Muscle layer of colon (tissue), 2 donors: ENCODE data around the gene SRA1.

ENCODE experiments used
- H3K27ac ChIP-seq: one replicate; pipeline ENCODE4 v1.7.0; 2013; ENCODE audit warnings: low read depth, mild to moderate bottlenecking, low read length, moderate library complexity
- H3K27me3 ChIP-seq, 2 donors: one replicate each; pipeline ENCODE4 v1.7.0; 2013; ENCODE audit warnings: low read length in 2 of 2, mild to moderate bottlenecking in 2 of 2; ENCODE audit not compliant: insufficient read depth in 2 of 2, control insufficient read depth in 1 of 2
- H3K36me3 ChIP-seq: one replicate; pipeline ENCODE4 v1.7.0; 2013; ENCODE audit warnings: mild to moderate bottlenecking, low read length; ENCODE audit not compliant: insufficient read depth
- H3K4me1 ChIP-seq: one replicate; pipeline ENCODE4 v1.7.0; 2013; ENCODE audit warnings: mild to moderate bottlenecking, low read length; ENCODE audit not compliant: insufficient read depth
- H3K4me3 ChIP-seq, 2 donors: one replicate each; pipeline ENCODE4 v1.7.0; 2013; ENCODE audit warnings: low read length in 2 of 2, low read depth in 1 of 2, mild to moderate bottlenecking in 1 of 2, moderate library complexity in 1 of 2
- H3K9ac ChIP-seq: one replicate; pipeline ENCODE4 v1.7.0; 2013; ENCODE audit warnings: low read length
- H3K9me3 ChIP-seq: one replicate; pipeline ENCODE4 v1.7.0; 2013; ENCODE audit warnings: mild to moderate bottlenecking, low read length
- donor health status: abdominal sarcoma.
- donor health status: Adenocarcinoma of cecum.

SRA1 gene

DNA sequence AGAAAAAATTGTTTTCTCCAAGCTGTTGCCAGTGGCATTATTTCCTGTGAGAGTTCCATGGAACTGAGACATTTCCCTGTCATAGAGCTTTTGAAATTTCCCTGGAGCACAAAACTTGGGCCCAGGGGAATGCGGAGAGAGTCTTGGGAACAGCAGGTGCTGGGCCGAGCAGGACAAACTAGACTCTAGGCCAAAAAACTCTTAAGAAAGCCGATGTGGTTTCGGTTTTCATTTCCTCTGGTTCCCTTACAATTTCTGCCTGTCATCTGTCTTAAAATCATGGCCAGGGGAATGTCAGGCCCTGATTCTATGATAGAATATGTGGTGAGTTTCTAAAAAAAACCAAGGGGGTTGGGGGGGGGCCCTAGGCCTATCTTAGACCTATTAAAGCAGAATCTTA is 11.9 kb upstream of the SRA1 start:
- Histone ChIP-seq H3K4me1 (peaks cover 30% of the 10 kb centered on the region), H3K27me3 (no peaks in the 10 kb centered on the region), H3K36me3 (peaks cover 37% of the 10 kb centered on the region), H3K4me3 (no peak overlapping the region), H3K9me3 (no peaks in the 10 kb centered on the region), H3K9ac (peak overlapping the region; percentile 11), H3K27ac (no peak overlapping the region)

- Histone ChIP-seq H3K9me3 (no peaks in the 10 kb centered on the region), H3K4me1 (peaks cover 33% of the 10 kb centered on the region), H3K9ac (no peak overlapping the region), H3K27me3 (no peaks in the 10 kb centered on the region), H3K4me3 (no peak overlapping the region), H3K36me3 (peaks cover 37% of the 10 kb centered on the region), H3K27ac (no peak overlapping the region)
These were observed 11.3 kb upstream of the SRA1 start for GRCh38 chr5:140568443-140569063.

DNA sequence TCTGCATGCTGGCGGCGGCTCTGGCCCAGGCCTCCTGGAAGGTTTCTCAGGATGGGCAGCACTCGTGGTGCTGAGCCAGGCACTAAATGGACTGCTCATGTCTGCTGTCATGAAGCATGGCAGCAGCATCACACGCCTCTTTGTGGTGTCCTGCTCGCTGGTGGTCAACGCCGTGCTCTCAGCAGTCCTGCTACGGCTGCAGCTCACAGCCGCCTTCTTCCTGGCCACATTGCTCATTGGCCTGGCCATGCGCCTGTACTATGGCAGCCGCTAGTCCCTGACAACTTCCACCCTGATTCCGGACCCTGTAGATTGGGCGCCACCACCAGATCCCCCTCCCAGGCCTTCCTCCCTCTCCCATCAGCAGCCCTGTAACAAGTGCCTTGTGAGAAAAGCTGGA is 10.6 kb upstream of the SRA1 start:
- H3K4me3 ChIP-seq, result no peak overlapping the region
- H3K27ac ChIP-seq, result no peak overlapping the region
- peaks cover 40% of the 10 kb centered on the region for H3K4me1 ChIP-seq
- H3K9me3 ChIP-seq, result no peaks in the 10 kb centered on the region
- no peaks in the 10 kb centered on the region for H3K27me3 ChIP-seq
- H3K36me3 ChIP-seq, result peaks cover 37% of the 10 kb centered on the region
- no peak overlapping the region for H3K9ac ChIP-seq

DNA sequence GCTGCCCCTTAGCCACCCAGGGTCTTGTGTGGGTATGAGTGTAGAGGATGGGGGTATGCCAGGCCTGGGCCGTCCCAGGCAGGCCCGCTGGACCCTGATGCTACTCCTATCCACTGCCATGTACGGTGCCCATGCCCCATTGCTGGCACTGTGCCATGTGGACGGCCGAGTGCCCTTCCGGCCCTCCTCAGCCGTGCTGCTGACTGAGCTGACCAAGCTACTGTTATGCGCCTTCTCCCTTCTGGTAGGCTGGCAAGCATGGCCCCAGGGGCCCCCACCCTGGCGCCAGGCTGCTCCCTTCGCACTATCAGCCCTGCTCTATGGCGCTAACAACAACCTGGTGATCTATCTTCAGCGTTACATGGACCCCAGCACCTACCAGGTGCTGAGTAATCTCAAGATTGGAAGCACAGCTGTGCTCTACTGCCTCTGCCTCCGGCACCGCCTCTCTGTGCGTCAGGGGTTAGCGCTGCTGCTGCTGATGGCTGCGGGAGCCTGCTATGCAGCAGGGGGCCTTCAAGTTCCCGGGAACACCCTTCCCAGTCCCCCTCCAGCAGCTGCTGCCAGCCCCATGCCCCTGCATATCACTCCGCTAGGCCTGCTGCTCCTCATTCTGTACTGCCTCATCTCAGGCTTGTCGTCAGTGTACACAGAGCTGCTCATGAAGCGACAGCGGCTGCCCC is 10.0 kb upstream of the SRA1 start:
- Histone ChIP-seq H3K27me3 (no peaks in the 10 kb centered on the region), H3K27ac (no peak overlapping the region), H3K4me1 (peaks cover 45% of the 10 kb centered on the region), H3K9ac (no peak overlapping the region), H3K36me3 (peaks cover 37% of the 10 kb centered on the region), H3K4me3 (no peak overlapping the region), H3K9me3 (no peaks in the 10 kb centered on the region)

DNA sequence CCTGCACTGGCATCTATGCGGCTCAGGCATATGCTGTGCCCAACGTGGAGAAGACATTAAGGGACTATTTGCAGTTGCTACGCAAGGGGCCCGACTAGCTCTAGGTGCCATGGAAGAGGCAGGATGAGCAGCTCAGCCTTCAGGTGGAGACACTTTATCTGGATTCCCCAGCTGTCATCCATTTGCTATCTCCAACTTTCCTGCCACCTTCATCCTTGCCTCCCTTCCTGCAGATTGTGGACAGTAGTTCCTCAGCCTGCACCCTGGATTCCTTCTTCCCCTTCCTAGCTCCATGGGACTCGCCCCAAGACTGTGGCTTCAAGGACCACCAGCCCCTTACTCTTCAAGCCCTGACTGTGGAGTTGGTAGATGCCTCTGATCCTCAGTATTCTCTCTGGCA is 9.4 kb upstream of the SRA1 start:
- Histone ChIP-seq H3K9ac (no peak overlapping the region), H3K9me3 (no peaks in the 10 kb centered on the region), H3K4me1 (peaks cover 45% of the 10 kb centered on the region), H3K27me3 (no peaks in the 10 kb centered on the region), H3K4me3 (no peak overlapping the region), H3K27ac (no peak overlapping the region), H3K36me3 (peaks cover 41% of the 10 kb centered on the region)

DNA sequence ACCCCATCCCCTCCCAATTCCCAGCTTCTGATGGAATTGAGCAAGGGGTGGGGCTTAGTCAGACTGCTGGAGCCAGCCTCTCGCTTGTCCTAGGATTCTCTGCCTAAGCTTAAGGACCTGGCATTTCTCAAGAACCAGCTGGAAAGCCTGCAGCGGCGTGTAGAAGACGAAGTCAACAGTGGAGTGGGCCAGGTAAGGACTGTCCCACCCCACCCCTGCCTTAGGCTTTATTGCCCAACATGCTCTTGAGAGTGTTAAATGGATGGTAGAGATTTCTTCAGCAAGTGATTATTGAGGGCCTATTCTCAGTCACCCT is 8.5 kb upstream of the SRA1 start:
- no peak overlapping the region for H3K27ac ChIP-seq
- H3K36me3 ChIP-seq, result peaks cover 48% of the 10 kb centered on the region
- H3K9ac ChIP-seq, result no peak overlapping the region
- no peaks in the 10 kb centered on the region for H3K27me3 ChIP-seq
- no peaks in the 10 kb centered on the region for H3K9me3 ChIP-seq
- H3K4me3 ChIP-seq, result peak overlapping the region; percentile 53 to 94
- H3K4me1 ChIP-seq, result peaks cover 45% of the 10 kb centered on the region

DNA sequence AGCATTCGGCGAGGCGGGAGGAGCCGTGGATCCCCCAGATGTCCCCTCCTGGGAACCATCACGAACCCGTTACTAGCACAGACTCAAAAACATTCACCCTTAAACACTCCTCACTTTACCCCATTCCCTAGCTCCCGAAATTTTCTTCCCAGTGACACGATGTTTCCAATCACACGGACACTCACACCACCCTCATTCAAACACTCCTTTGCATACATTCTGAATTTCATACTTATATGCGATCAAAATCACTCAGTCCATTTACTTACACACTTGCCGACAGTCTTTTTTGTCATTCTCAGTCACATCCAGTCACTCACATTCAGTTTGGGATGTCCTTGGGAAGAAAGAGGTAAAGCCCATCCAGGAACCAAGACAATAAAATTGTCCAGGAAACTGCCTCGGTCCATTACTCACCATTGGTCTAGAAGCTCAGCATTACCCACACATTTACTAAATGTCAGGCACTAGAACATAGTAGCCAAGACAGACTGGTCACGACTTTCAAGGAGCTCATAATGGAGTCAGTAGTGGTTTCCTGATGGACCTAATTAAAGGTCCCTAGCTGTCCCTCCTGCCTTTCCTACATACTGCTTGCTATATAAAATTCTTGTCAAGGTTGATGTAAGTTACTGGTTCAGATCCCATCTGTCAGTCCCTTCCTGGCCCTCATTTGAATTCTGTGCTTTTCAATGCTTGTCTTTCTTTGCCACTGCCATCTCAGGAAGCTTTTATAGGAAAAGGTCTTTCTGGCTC is 7.9 kb upstream of the SRA1 start:
- Histone ChIP-seq H3K27me3 (no peaks in the 10 kb centered on the region), H3K36me3 (peaks cover 43% of the 10 kb centered on the region), H3K4me3 (peak overlapping the region; percentile 53 to 94), H3K9ac (peak overlapping the region; percentile 92), H3K9me3 (no peaks in the 10 kb centered on the region), H3K4me1 (peaks cover 45% of the 10 kb centered on the region), H3K27ac (peak overlapping the region; percentile 67)

DNA sequence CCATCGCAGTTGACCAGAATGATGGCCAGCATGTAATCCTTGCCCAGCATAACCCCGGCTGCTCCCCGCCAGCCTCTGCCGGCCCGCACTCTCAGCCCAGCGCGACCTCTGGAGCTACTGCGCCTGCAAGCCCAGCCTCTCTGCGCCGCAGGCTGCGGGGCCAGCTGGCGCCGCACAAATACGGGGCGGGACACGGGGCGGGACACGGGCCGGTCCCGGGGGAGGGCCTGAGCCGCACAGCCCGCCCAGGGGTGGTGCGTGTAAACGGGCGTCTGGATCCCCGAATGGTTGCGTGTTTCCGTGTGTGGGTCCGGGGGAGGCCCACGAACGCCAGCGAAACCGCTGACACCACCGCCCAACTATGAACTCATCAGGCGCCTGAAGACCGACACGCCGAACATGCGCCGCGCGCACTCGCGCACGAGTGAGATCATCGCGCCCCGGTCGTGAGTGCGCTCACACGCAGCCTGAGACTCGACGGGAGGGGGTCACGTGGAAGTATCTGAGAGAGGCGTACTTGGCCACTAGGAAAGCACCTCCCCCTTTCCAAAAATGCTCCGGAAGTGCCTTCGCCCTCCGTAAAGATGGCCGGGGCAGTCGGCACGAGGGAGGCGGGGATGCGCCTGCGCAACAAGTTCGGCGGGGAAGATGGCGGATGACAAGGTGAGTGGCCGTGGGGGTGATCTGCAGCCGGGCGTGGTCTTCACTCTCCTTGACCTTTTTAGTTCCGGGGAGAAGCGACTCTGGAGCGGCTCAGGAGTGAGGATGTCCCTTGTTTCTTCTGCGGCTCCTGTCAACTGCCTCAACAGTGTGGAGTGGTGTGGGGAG is 7.1 kb upstream of the SRA1 start, which contains the start of the genes APBB3 and SLC35A4:
Gene APBB3, minus strand, starts transcription at position 403 of the 828 bp plus-strand sequence. Its CDS starts 353 bp downstream, at position 50.
Gene SLC35A4, plus strand, starts transcription at position 633 of the 828 bp plus-strand sequence. CDS start 2,342 bp downstream, outside the sequence.
- peak within 1 kb of the TSS; percentile 53 to 94 for H3K4me3 ChIP-seq
- no peaks in the 10 kb centered on the region for H3K27me3 ChIP-seq
- peaks cover 45% of the 10 kb centered on the region for H3K4me1 ChIP-seq
- peaks cover 44% of the 10 kb centered on the region for H3K36me3 ChIP-seq
- peak within 1 kb of the TSS; percentile 90 for H3K27ac ChIP-seq
- H3K9ac ChIP-seq, result peak within 1 kb of the TSS; percentile 92
- no peaks in the 10 kb centered on the region for H3K9me3 ChIP-seq

DNA sequence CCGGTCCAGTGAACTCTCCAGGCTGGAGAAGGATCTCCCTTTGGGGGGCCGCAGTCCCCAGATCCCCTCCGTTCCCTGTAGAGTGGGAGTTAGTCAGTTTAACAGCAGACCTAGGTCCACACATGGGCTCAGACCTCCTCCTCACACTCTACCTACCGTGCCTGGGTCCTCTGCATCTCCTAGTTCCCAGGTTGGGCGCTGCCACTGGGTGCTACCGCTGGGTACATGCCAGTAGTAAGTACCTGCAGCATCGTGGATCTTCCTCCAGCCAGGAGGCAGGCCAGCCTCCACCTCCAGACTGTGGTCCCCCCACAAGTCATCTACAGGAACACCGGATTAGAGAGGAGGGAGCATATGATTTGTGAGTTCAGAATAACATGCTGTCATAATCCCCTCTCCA is 6.3 kb upstream of the SRA1 start:
- peaks cover 48% of the 10 kb centered on the region for H3K36me3 ChIP-seq
- H3K4me3 ChIP-seq, result peak overlapping the region; percentile 53 to 94
- H3K4me1 ChIP-seq, result peaks cover 45% of the 10 kb centered on the region

DNA sequence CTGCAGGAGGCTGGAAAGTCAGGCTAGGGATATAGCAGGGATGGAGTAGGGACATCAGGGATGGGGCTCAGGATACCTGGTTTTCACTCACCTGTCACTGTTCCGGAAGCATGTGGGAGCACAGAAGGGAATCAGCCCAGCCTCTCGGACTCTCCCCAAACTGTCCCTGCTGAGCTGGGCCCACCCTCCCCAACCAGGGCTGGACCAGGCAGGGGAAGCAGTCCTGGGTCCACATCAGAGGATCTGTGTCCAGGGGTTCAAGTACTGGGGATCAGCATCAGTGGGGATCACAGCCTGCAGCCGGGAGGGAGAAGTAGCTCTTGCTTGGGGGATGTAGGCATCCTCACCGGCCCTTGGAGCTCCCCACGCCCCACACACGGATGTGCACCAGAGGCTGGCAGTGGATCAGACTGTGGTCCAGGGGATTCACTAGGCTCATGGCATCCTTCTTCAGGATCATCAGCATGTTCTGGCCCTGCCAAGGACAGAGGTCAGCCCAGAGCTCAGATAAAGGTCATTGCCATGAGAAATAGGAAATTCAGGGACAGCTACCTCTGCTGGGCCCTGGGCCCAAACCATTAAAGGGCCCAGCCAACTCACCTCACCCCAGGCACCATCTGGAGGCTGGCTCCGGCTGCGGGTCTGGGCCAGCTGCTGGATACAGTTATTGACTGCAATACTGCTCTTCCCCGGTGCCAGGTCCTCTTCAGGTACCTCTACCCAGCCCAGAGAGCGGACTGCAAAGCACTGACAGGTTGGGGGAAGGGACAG is 4.7 kb upstream of the SRA1 start:
- Histone ChIP-seq H3K4me1 (peaks cover 42% of the 10 kb centered on the region), H3K4me3 (no peak overlapping the region), H3K27me3 (no peaks in the 10 kb centered on the region), H3K9me3 (no peaks in the 10 kb centered on the region), H3K36me3 (peaks cover 31% of the 10 kb centered on the region), H3K9ac (no peak overlapping the region), H3K27ac (no peak overlapping the region)

More for the DNA sequence above, 6.3 kb upstream of the SRA1 start:
- Histone ChIP-seq H3K9ac (peak overlapping the region; percentile 92), H3K27me3 (no peaks in the 10 kb centered on the region), H3K9me3 (no peaks in the 10 kb centered on the region), H3K27ac (peak overlapping the region; percentile 90)
